CD4-positive, alpha-beta T cell treated with Interleukin-6 for 4 hours (primary cell): ENCODE data around the gene CARM1.
A peak's percentile ranks its signal among the peaks of the same experiment; 100 is the strongest.
"Not testable (repeated sequence)": the region's sequence is repeated elsewhere in the genome, so short reads cannot be mapped to it uniquely, and the experiment has no call there.

Experiments
- DNase-seq: peaks from one replicate; pipeline ENCODE4 v3.0.0-alpha.2; 2020; ENCODE audit warnings: mixed read lengths

The CARM1 gene

DNA sequence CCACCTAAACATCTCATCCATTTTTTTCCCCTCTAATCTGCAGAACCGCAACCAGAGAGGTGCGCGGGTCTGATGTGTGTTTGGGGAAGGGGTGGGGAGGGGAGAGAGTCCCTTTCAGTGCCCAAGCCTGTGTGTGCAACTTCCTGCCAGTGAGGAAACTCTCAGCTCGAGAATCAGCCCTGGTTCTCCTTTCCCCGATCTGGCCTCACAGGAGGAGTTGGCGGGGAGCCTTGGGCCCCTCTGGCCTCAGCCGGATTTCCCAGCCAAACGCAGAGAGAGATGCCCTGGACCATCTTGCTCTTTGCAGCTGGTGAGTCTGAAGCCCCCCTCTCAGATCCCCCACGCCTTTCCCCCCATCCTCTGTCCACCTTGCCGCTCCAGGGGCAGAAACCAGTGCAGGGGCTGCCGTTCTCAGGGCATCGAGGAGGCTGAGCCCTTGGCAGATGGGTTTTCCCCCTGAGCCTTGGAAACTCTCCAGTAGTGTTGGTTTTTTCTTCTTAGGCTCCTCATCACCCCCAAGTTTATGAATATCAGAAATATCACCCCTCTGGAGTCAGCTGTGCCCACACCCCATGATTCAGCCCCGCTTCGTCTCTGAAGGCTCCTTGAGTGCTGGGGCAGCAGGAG lies 23.0 kb upstream of the CARM1 start, which contains the start of gene C19orf38:
Gene C19orf38, plus strand, starts transcription at position 186 of the 627 bp plus-strand sequence. Its CDS starts 94 bp downstream, at position 280.
- DNase-seq = no peak

DNA sequence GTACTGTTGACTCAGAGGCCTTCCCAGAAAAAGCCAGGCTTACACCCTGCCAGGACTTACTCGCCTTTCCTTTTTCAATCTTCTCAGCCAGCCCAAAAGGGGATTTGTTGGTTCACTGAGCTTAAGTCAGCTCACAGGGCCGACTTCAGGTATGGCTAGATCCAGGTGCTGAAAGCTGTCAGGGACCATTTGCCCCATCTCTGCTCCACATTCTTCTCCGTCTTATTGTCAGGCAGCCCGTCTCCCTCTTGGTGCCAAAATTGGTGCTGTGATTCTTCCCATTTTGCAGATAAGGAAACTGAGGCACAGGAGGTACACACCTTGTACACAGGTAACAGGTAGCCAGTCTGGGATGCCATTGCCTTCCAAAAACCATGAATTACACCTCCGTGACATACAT lies 20.7 kb upstream of the CARM1 start:
- DNase-seq = no peak

DNA sequence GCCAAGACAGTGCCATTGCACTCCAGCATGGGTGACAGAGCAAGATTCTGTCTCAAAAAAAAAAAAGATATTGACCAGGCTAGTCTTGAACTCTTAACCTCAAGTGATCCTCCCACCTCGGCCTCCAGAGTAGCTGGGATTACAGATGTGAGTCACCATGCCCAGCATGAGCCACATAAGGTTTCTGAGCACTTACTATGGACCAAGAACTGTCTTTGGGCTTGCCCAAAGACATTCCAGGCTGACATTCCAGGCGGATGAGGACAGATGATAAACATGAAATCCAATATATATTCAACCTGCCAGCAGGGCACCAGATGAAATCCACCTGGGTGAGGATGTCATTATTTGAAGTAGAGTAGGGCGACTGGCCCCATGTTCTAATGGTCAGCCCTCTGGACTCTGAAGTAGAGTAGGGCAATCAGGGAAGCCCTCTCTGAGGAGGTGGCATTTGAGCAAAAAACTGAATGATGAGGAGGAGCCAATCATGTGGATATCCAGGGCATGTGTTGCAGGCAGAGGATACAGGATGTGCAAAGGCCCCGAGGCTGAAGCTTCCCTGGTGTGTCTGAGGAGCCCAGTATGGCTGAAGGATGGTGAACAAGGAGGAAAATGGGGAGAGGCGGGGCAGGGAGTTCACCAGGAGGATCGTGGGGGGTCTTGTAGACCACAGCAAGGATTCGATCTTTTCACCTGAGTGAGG lies 19.1 kb upstream of the CARM1 start:
- DNase-seq = no peak

DNA sequence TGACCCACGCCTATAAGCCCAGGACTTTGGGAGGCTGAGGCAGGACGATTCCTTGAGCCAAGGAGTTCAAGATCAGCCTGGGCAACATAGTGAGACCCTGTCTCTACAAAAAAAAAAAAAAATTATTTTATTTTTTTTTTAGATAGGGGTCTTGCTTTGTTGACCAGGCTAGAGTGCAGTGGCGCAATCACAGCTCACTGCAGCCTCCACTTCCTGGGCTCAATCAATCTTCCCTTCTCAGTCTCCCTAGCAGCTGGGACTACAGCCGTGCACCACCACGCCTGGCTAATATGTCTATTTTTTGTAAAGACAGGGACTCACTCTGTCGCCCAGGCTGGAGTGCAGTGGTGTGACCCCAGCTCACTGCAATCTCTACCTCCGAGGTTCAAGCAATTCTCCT lies 18.4 kb upstream of the CARM1 start:
- no peak for DNase-seq

DNA sequence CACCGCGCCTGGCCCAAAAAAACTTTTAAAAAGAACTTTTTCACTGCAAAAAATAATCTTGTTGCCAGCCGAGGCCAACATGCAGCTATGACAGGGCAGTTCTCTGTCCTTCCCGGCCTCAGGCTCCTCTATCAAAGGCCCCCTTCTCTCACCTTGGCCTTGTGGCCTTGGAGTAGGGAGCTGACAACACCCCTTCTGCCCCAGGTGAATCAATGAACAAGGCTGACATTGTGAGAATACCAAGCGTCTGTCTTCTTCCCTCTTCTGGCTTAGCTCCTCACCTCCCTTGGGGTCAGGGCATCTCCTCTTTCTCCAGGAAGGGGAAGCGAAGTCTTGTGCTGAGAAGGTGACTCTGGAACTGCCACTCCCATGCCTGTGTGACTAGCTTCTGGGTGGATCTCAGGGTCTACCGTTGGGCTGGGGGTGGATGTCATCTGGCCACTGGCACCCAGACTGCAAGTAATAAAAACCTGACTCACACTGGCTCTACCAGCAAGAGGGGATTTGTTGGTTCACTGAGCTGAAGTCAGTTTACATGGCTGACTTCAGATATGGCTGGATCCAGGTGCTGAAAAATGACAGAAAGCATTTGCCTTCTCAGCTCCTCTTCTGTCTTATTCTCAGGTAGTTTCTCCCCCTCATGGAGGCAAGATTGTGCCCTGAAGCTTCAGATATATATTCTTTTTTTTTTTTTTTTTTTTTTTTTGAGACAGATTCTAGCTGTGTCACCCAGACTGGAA lies 16.8 kb upstream of the CARM1 start:
- DNase-seq = no peak

DNA sequence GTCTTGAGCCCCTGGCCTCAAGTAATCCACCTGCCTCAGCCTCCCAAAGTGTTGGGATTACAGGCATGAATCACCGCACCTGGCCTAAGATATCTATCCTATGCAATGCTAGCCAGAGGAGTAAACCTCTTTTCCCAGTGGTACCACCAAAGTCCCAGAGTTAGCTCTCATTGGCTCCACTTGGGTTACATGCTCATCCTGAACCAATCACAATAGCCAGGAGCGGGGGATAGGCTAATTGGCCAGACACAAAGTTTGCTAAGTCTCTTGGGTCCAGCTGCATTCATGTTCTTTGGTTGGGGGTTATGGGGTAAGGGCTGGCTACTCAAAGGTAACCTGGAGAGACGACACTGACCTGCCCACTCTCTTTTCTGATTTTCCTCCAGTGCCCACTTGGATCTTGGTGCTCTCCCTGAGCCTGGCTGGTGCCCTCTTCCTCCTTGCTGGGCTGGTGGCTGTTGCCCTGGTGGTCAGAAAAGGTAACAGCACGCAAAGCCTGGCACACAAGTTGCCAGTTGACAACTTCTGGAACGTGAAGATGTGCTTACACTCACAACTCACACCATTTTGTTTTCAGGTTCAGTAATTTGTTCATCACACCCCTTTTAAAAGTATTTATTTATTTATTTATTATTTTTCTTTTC lies 15.4 kb upstream of the CARM1 start:
- DNase-seq = peak; percentile 30

DNA sequence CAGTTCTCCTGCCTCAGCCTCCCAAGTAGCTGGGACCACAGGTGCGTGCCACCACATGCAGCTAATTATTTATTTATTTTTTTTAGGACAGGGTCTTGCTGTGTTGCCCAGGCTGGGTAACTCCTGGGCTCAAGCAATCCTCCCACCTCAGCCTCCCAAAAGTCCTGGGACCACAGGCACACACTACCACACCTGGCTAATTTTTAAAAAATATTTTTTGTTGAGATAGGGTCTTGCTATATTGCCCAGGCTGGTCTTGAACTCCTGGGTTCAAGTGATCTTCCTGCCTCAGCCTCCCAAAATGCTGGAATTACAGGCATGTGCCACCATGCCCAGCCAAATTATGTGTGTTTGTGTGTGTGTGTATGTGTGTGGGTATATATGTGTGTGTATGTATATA lies 14.5 kb upstream of the CARM1 start:
- DNase-seq = not testable (repeated sequence)

DNA sequence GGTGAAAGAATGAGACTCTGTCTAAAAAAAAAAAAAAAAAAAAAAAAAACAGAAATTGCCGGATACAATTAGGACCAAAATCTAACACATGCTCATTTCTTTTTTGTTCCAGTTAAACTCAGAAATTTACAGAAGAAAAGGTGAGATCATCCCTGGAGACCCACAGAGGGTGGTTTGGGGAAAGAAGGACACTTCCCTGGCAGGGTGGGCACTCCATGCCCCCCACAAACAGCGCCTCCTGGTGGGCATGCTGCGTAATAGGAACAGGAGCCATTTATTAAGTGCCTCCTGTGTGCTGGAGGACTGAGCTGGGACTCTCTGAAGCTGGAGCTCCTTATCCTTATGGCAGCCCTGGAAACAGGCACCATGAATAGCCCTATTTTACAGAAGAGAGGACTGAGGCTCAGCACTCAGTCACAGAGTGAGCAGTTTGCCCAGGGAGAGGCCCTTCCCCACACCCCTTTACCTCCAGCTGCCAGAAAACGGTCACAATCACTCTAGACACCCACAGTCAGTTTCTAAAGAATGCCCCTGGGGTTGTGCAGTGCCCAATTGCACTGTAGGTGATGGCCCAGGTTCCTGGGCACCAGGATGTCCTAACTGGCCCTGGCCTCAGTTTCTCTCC lies 13.0 kb upstream of the CARM1 start:
- no peak for DNase-seq

DNA sequence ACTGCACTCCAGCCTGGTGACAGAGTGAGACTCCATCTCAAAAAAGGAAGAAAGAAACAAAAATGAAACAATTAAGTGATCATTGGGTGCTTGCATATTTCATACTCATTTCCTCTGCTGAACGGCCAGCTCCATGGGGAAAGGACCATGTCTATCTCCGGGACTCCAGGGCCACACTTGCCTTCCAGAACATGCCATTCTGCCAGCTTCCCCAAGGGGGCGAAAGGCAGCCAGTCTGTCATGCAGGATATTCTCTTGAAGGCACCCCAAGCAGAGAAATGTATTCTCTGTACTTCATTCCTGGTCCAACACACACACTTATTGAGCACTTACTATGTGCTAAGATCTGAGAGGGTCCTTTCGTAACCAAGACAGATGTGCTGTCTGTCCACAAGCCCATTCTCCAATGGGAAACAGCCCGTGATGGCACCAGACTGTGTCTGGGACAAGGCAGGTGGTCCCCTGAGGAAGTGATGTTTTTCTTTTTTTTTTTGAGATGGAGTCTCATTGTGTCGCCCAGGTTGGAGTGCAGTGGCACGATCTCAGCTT lies 10.2 kb upstream of the CARM1 start:
- DNase-seq = peak; percentile 34

DNA sequence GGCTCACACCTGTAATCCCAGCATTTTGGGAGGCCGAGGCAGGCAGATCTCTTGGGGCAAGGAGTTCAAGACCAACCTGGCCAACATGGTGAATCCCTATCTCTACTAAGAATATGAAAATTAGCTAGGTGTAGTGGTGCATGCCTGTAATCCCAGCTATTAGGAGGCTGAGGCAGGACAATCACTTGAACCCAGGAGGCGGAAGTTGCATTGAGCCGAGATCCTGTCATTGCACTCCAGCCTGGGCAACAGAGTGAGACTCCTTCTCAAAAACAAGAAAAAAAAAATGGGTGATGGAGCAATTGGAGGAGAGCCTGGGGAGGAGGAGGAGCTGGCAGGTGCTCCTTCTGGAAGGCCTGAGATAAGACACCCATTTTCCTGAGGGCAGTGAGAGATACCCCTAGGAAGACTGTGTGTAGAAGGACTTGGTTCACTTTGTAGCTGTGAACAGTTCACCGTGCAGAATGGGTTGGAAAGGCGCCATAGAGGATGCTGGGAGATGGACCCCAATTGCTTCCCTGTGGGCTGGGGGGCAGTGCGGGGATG lies 8.7 kb upstream of the CARM1 start:
- DNase-seq = no peak

DNA sequence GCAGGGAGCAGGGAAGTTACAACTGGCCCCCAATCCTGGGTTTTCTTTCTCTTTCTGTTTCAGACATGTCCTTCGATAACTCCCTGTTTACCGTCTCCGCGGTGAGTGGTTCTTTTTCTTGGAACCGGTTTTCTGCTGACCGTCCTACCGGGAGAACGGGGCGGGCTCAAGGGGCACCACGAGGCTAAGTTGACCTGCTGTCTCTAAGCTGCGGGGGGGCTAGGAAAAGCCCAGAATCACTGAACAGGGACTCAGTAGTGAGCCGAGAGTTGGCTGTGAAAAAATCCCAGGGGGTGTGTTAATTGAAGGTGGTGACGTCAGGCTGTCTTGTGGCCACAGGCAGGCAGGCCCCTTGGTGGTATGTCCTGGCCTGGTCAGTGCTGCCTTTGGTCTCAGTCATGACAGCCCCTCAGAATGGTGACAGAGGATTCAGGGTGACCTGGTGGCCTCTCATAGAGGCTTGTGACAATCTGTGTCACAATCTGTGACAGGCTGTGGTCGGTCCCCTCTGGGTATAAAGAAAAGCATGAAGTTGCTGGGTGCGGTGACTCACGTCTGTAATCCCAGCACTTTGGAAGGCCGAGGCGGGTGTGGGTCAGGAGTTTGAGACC lies 8.1 kb upstream of the CARM1 start:
- DNase-seq = no peak

DNA sequence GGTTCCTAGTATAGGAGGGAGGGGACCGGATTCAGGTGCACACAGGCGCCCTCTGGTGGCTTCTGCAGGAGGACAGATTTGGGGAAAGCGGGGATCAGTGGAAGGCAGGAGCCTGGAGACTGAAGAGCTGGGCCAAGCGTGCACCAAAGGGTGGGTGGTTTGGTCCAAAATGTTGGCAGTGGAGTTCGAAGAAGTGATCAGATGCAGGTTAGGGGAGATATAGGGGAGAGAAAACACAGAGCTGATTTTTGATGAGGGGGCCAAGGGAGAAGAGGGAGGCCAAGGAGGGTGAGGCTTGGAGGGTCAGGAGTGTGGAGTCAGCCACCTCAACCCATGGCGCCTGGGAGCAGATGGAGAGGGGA lies 6.8 kb upstream of the CARM1 start:
- peak; percentile 89 for DNase-seq

DNA sequence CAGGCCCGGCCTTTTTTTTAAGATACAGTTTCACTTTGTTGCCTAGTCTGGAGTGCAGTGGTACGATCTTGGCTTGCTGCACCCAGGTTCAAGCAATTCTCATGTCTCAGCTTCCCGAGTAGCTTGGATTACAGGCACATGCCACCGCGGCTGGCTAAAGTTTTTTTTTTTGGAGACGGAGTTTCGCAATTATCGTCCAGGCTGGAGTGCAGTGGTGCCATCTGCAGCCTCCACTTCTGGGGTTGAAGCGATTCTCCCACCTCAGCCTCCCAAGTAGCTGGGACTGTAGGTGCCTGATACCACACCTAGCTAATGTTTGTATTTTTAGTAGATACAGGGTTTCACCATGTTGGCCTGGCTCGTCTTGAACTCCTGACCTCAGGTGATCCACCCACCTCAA lies 4.9 kb upstream of the CARM1 start:
- DNase-seq = no peak

DNA sequence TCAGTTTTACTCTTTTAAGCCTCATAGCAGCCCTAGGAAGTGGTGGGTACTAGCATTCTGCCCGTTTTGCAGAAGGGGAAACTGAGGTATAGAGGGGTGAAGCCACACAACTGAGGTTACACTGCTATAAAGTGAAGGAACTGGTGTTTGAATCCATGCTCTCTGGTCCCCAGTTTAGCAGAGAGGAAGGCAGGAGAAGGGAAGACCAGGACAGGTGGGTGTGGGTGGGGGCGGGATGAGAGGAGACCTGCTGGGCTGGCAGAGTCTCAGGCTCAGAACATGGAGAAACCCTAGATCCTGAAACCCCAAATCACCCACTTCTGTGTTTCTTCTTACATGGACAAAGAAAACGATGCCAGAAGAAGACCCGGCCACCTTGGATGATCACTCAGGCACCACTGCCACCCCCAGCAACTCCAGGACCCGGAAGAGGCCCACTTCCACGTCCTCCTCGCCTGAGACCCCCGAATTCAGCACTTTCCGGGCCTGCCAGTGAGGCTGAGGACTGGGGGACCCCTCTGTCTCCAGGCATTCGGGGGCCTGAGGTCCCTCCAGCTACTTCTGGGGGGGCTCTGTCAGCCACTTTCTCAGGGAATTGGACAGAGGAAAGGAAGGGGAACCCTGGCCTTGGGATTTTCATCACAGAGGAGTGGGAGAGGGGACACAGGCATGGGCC lies 2.3 kb upstream of the CARM1 start:
- DNase-seq = no peak

DNA sequence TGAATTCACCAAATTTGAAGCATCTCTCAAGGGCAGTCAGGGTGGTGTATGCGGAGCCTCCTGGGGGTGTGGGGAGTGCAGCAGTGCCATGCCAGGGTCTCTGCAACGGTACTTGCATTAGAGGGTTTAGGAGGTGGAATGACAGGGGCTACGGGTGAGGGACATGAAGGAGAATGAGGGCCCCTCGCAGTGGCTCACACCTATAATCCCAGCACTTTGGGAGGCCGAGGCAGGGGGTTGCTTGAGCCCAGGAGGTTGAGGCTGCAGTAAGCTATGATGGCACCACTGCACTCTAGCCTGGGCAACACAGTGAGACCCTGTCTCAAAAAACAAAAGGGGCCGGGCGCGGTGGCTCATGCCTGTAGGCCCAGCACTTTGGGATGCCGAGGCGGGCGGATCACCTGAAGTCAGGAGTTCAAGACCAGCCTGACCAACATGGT lies 1.5 kb upstream of the CARM1 start:
- DNase-seq = not testable (repeated sequence)

DNA sequence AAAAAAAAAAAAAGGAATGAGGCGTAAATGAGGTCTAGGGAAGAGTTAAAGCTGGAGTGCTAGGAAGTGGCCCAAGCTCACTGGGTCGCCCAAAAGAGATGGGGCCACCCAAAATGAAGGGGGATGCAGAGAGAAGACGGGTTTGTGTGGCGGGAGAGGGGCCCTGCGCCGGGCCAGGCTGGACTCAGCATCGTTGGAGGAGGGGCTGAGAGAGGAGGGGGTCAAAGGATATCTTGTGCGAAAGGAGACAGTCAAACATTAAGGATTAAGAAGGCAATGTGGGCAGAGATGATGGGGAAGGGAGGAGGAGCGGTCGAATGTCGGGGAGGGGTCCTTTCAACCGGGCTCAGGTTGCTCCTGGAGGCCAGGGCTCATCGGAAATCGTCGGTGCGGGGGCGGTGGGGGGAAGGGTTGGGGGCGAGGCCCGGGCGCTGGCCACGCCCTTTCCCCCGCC lies 825 bp upstream of the CARM1 start:
- no peak for DNase-seq

DNA sequence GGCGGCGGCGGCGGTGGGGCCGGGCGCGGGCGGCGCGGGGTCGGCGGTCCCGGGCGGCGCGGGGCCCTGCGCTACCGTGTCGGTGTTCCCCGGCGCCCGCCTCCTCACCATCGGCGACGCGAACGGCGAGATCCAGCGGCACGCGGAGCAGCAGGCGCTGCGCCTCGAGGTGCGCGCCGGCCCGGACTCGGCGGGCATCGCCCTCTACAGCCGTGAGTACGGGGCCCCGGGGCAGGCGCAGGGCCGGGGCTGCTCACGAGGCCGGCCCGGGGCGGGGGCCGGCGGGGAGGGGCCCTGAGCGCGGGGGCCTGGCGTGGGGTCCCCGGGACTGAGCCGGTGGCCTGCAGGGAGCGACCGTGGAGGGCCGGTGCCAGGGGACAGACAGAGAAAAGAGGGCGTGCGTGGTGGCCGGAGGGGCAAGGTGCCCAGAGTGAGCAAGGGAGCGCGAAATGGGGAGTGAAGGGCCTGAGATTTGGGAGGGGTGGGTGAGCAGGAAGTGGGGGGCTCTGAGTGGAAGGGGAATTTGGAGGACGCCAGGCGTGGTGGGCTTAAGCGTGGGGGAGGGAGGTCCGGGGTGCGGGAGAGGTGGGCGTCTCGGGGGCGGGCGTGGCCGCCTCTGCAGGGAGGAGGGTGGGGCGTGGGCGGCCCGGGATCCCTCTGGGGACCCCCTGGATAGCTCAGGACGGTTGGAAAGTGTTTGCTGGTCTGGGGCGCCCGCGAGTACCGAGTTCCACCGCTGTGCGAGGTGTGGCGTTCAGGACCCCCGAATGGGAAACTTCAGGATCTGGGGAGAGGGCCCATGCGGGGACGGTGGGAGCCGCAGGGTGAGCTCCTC lies 575 bp downstream of the CARM1 start:
- peak; percentile 43 for DNase-seq

DNA sequence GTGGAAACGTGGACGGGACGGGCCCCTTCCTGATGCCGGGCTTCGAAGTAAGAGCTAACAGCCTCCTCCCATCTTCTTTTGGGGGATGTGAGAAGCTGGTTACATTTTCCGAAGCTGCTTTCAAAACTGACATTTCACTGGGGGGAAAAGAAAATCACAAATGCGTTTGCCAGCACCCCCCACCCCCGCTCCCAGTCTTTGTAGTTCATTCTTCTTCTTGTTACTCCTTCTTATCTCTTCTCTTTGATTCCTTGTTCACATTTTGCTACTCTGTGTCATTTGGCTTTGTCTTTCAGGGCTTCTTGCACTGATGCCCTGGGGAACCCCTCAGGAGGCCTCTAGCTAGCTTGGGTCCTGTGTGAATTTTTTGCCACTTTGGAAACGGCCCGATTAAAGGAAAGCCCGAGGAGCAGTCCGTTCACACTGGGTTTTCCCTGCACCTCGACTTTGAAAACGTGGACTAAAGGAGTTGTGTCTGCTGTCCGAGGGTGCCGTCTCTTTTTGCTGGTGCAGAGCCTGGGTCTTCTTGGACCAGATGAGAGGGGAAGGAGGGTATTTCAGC lies 1.3 kb downstream of the CARM1 start:
- no peak for DNase-seq

DNA sequence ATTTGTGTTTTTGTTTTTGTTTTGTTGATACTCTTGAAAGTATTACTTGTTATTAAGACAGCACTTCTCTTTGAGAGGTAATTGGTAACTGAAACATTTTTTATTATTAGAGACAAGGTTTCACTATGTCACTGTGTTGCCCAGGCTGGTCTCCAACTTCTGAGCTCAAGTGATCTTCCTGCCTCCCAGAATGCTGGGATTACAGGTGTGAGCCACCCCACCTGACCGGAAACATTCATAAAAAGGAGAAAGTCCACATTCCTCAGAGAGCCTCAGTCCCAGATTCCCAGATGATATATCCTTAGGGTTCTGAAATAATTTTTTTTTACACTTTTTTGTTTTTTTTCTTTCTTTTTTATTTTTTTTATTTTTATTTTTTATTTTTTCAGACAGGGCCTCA lies 2.7 kb downstream of the CARM1 start:
- DNase-seq = no peak
